Measurements from ENCODE around the gene RPUSD4. TPM values are rescaled to one million over a fixed set of nuclear protein-coding genes. Genes with fewer than 3 reads are reported as not detected.
A peak's percentile ranks its signal among the peaks of the same experiment; 100 is the strongest.

Gene RPUSD4
- total RNA-seq, 1 experiment from 2014 or later: 39.7 TPM

DNA sequence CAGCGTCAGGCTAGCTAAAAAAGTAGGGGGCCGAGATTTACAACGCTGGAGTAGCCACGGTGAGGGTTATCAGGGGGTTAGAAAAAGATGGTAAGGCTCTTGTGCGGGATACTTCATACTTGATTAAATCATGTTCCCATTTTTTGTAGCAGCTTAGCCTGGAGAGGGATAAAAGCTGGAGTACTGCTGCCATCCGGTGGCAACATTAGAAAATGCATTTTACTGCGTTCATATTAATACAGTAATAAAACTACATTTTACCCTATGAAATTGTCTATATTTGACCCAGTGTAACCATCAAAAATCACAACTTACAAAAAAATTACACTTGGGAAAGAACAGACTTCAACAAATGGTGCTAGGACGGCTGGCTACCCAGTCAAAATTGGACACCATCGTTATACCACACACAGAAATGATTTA, 17.3 kb downstream of the RPUSD4 start:
- no peak overlapping the region for H3K9ac ChIP-seq (ENCODE audit: low read length)
- no peaks in the 10 kb centered on the region for H3K4me1 ChIP-seq (ENCODE audit: insufficient read depth, low read length)
- no peaks in the 10 kb centered on the region for H3F3A ChIP-seq (ENCODE audit: low read length, unreplicated experiment)
- ATAC-seq (peak; percentile 71), DNase-seq (peak; percentile 80)
- H4K20me1 ChIP-seq (ENCODE audit: low read length): peaks cover 4% of the 10 kb centered on the region; the same call in 1 of the 2 replicates
- no peak overlapping the region for H3K4me3 ChIP-seq (ENCODE audit: low read length)
- ChIA-PET POLR2A (ENCODE audit: unreplicated experiment) (no interaction called here), CTCF (interaction anchor here (0.7 to 1.4 kb wide), 3 partner anchors 132 to 276 kb away, joined by 3 to 8 read pairs (median 6); no protein-coding TSS in a partner anchor)
- H3K27ac ChIP-seq (ENCODE audit: low read length): no peak overlapping the region
- H2AFZ ChIP-seq (ENCODE audit: low read length): no peak overlapping the region
- H3K4me2 ChIP-seq (ENCODE audit: low read length): no peak overlapping the region
- peak; percentile 91 for TF ChIP-seq CTCF (conservative IDR thresholded peaks at IDR 0.05; ENCODE audit: low read depth, low read length)
- TF ChIP-seq EZH2phosphoT487 (IDR thresholded peaks at IDR 0.05; ENCODE audit: borderline replicate concordance, low read length): no peak
- no peak for TF ChIP-seq EZH2 (IDR thresholded peaks at IDR 0.05; ENCODE audit: low read length, unreplicated experiment)
- no peaks in the 10 kb centered on the region for H3K9me2 ChIP-seq (replicated peaks; ENCODE audit: low read length)
- H3K9me3 ChIP-seq (ENCODE audit: low read length): no peaks in the 10 kb centered on the region
- intact Hi-C loops (cut with micrococcal nuclease): loop anchor here (1.0 to 5.0 kb wide), 5 partner anchors 62 to 271 kb away; no protein-coding TSS in a partner anchor
- peaks cover 58% of the 10 kb centered on the region for H3K36me3 ChIP-seq (ENCODE audit: low read depth, low read length)
- no TSS peak for BruUV-seq (replicated peaks)
- no peaks in the 10 kb centered on the region for H3K27me3 ChIP-seq (ENCODE audit: low read length)
- no peaks in the 10 kb centered on the region for H3K79me2 ChIP-seq (ENCODE audit: low read length)

GRCh38 chr11:126193038-126193478, 18.4 kb downstream of the RPUSD4 start:
- POLR2A ChIA-PET (ENCODE audit: unreplicated experiment): no interaction called here

More at GRCh38 chr11:126193038-126193478, 18.4 kb downstream of the RPUSD4 start:
- DNase-seq (no peak), ATAC-seq (no peak)
- Histone ChIP-seq H3F3A (ENCODE audit: low read length, unreplicated experiment) (no peaks in the 10 kb centered on the region), H3K36me3 (ENCODE audit: low read depth, low read length) (peaks cover 51% of the 10 kb centered on the region), H3K9me3 (ENCODE audit: low read length) (no peaks in the 10 kb centered on the region), H3K4me3 (ENCODE audit: low read length) (no peak overlapping the region), H3K9me2 (replicated peaks; ENCODE audit: low read length) (no peaks in the 10 kb centered on the region), H3K4me1 (ENCODE audit: insufficient read depth, low read length) (no peaks in the 10 kb centered on the region), H3K9ac (ENCODE audit: low read length) (no peak overlapping the region), H3K4me2 (ENCODE audit: low read length) (no peak overlapping the region), H2AFZ (ENCODE audit: low read length) (no peak overlapping the region), H3K27ac (ENCODE audit: low read length) (no peak overlapping the region), H4K20me1 (ENCODE audit: low read length) (peaks cover 4% of the 10 kb centered on the region; the same call in 1 of the 2 replicates), H3K27me3 (ENCODE audit: low read length) (no peaks in the 10 kb centered on the region), H3K79me2 (ENCODE audit: low read length) (no peaks in the 10 kb centered on the region)
- TF ChIP-seq EZH2phosphoT487 (IDR thresholded peaks at IDR 0.05; ENCODE audit: borderline replicate concordance, low read length) (no peak), CTCF (conservative IDR thresholded peaks at IDR 0.05; ENCODE audit: low read depth, low read length) (no peak), EZH2 (IDR thresholded peaks at IDR 0.05; ENCODE audit: low read length, unreplicated experiment) (no peak)
- intact Hi-C loops (cut with micrococcal nuclease): loop anchor here (5.0 kb wide), 1 partner anchor 61 kb away; no protein-coding TSS in a partner anchor
- BruUV-seq (replicated peaks): no TSS peak
- CTCF ChIA-PET: interaction anchor here (1.4 kb wide), 1 partner anchor 270 kb away, joined by 8 read pairs; no protein-coding TSS in a partner anchor

All from PC-3 (cell line).